WI38 (cell line): ENCODE results near the gene KCNQ1OT1.

ENCODE experiments used
- H3K4me3 ChIP-seq: 2 replicates; pipeline ENCODE4 v1.5.1; 2011; ENCODE audit warnings: low read depth, mild to moderate bottlenecking, control low read depth, low read length
- TF ChIP-seq, protein P1 (sequence below): IDR thresholded peaks from 2 replicates; pipeline ENCODE4 v1.5.1; 2012; ENCODE audit warnings: low read depth, mild to moderate bottlenecking, control low read depth, low read length

The KCNQ1OT1 gene

DNA sequence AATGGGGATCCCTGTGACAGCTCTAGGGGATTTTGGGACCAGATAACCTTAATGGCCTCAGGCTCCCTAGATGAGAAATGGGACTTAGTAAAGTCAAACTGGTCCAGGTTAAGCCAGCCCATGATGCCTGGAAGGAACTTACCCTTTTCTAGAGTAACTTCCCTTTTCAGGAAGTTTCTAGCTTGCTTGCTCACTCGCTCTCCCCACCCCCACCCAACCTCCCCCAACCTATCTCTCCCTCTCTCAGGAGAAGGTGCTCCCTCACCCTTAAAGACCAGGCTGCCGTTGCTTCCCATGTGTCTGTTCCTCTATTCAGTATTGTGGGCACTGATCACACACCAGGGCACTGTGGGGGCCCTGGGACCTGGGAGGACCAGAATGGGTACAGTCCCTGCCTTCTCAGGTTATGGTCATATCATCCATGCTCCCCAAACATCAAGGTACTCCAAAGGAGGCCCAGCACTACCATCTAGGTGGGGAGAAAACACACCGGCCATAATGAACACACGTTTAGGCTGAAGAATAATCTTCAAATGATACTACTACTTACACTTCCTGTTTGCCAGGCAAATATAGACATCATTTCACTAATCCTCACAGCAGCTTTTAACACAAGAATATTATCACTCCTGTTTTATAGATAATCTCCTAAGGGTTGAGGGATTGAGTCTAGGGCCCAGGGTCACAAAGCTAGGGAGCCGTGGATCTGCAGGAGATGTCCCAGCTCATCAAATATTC is 18.2 kb downstream of the KCNQ1OT1 start:
- no peak overlapping the region for H3K4me3 ChIP-seq
- TF ChIP-seq, protein P1, sequence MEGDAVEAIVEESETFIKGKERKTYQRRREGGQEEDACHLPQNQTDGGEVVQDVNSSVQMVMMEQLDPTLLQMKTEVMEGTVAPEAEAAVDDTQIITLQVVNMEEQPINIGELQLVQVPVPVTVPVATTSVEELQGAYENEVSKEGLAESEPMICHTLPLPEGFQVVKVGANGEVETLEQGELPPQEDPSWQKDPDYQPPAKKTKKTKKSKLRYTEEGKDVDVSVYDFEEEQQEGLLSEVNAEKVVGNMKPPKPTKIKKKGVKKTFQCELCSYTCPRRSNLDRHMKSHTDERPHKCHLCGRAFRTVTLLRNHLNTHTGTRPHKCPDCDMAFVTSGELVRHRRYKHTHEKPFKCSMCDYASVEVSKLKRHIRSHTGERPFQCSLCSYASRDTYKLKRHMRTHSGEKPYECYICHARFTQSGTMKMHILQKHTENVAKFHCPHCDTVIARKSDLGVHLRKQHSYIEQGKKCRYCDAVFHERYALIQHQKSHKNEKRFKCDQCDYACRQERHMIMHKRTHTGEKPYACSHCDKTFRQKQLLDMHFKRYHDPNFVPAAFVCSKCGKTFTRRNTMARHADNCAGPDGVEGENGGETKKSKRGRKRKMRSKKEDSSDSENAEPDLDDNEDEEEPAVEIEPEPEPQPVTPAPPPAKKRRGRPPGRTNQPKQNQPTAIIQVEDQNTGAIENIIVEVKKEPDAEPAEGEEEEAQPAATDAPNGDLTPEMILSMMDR, result no peak

DNA sequence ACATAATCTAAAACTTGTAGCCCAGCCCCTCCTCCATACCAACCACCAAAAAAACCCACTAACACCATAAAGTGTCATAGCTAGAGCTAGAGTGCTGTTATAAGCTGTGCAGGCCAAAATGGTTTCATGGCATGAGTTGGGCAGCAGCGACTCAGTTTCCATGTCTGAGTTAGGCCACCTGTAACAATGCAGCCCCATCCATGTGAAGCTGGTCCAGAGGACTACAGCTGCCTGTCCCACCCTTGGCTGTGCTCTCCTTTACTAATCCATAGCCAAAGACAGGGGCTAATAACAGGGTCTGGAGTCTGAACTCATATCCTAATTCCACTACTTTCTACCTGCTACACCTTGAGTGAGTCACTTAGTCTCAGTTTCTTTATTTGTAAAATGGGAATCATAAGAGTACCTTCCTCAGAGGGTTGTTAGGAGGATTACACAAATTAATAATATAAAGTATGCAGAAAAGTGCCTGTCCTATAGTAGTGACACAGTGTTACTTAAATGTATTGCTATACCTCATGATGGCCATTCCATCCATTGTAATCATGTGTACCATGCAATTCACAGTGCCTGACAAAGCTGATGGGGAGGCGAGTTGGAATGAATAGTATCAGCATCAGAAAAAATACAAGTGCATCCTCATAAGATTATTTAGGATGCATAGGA is 20.6 kb downstream of the KCNQ1OT1 start:
- TF ChIP-seq, protein P1, result no peak
- no peak overlapping the region for H3K4me3 ChIP-seq

GRCh38 chr11:2678396-2678795 is 21.4 kb downstream of the KCNQ1OT1 start:
- no peak overlapping the region for H3K4me3 ChIP-seq
- TF ChIP-seq, protein P1, result no peak

GRCh38 chr11:2677127-2677526 is 22.7 kb downstream of the KCNQ1OT1 start:
- TF ChIP-seq, protein P1, result no peak
- H3K4me3 ChIP-seq, result no peak overlapping the region

DNA sequence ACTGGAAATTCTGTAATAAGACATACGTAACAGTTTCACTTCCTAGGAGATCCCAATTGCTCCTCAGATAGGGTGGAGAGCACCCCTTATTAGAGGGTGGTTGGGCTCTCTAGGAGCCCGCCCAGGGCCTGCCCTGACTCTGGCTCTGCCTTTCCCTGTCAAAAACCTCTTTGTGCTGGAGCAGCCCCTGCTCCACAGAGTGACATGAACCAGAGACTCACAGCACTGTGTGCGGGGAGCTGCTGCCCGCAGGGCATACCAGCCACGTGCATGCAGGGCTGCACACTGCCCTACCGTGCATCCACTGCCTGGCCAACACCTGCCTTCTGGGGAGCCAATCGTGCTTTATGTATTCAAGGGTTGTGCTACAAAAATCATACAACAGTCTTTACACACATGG is 24.3 kb downstream of the KCNQ1OT1 start:
- TF ChIP-seq, protein P1, result no peak
- no peak overlapping the region for H3K4me3 ChIP-seq

- no peak overlapping the region for H3K4me3 ChIP-seq
- TF ChIP-seq, protein P1, result no peak
These were observed 25.1 kb downstream of the KCNQ1OT1 start for GRCh38 chr11:2674658-2675131.

DNA sequence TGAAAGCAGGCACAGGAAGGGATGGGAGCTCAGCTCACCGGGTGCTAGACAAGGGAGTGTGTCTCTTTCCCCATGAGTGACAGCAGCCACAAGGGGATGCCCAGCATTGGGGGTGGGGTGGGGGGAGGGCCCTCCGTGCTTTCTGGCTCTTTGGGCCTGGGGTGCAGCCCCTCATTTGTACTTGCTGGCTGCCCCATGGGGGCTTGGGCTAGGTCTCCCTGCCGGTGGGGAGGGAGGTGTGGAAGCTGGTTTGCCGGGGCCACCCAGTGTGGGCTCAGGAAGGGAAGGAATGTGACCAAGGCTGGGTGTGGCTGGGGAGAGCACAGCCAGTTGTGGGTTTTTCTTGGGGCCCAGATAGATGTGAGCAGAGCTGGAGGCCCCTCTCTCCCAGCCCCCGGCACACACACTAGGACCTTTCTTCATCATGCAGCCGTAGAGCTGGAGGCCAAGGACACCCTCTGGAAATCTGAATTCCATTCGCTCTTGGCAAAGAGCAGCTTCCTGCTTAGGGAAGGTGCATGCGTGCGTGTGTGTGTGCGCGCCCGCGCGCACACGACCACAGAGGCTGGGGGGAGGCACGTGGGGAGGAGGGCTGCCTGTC is 25.8 kb downstream of the KCNQ1OT1 start:
- TF ChIP-seq, protein P1, result no peak
- H3K4me3 ChIP-seq, result no peak overlapping the region
